Gastrocnemius medialis (tissue), 4 donors: ENCODE data around the gene TMEM200C. TPM values are rescaled to one million over a fixed set of nuclear protein-coding genes. Genes with fewer than 3 reads are reported as not detected.

Source experiments
- ATAC-seq, 2 donors: fragments of 150-250 bp; one replicate each; pipeline ENCODE4 v1.9.1; 2016
- DNase-seq, 2 donors: peaks; one replicate each; pipeline ENCODE4 v3.0.0-alpha.2; 2019
- H3K27ac ChIP-seq, 4 donors: fragments of 200-600 bp; sonication (generic); 1 replicate in 1 of 4; 2 replicates in 3 of 4; pipeline ENCODE4 v1.5.1; 2016 to 2018; ENCODE audit warnings: mild to moderate bottlenecking in 2 of 4, moderate library complexity in 1 of 4
- H3K27me3 ChIP-seq, 3 donors: fragments of 200-600 bp; sonication (generic) in 2 of 3; 1 replicate in 1 of 3; 2 replicates in 2 of 3; pipeline versions ENCODE4 v1.5.1 to v1.6.0; 2016 to 2019; ENCODE audit warnings: mild to moderate bottlenecking in 1 of 3, moderate library complexity in 1 of 3
- H3K36me3 ChIP-seq, 2 donors: fragments of 200-600 bp; sonication (generic) in 1 of 2; one replicate each; pipeline ENCODE4 v1.5.1; 2017 to 2018
- H3K4me1 ChIP-seq, 2 donors: fragments of 200-600 bp; sonication (generic) in 1 of 2; one replicate each; pipeline ENCODE4 v1.5.1; 2016 to 2017; ENCODE audit warnings: mild to moderate bottlenecking in 2 of 2
- H3K4me3 ChIP-seq, 4 donors: fragments of 200-600 bp; sonication (generic) in 3 of 4; 1 replicate in 1 of 4; 2 replicates in 3 of 4; pipeline ENCODE4 v1.5.1; 2016 to 2019; ENCODE audit warnings: mild to moderate bottlenecking in 2 of 4
- H3K9me3 ChIP-seq, 3 donors: fragments of 200-600 bp; sonication (generic) in 2 of 3; 1 replicate in 1 of 3; 2 replicates in 2 of 3; pipeline ENCODE4 v1.5.1; 2016 to 2019
- POLR2A ChIP-seq, 2 donors: fragments of 450-650 bp; IDR thresholded peaks; one replicate each; pipeline ENCODE4 v1.6.1; 2017; ENCODE audit warnings: antibody characterized with exemption in 2 of 2, mild to moderate bottlenecking in 2 of 2, moderate library complexity in 2 of 2
- in situ Hi-C, 4 donors: fragments of 200-750 bp; cut with MboI; loops; one replicate each; pipeline versions ENCODE4 v1.15.0 to v1.8.0; 2017; ENCODE audit warnings: low sequenced_read_pairs in 4 of 4
- intact Hi-C: fragments of 100-400 bp; cut with DNase I; formaldehyde crosslinking; loops from one replicate; pipeline ENCODE4 v1.15.1; 2023; ENCODE audit warnings: low total_unique reads
- total RNA-seq, 4 donors: library from RNA; depleted of rRNA; stranded (reverse); fragments of >200 nt; gene quantifications; one replicate each; pipeline versions ENCODE4 v1.1.0 to v1.2.3, GENCODE V29; 2016
- TF ChIP-seq, protein P1 (sequence below), 5 experiments: fragments of 450-650 bp in 3 of 5; fragments of 200-600 bp in 2 of 5; sonication (generic) in 2 of 5; IDR thresholded peaks in 4 of 5; conservative IDR thresholded peaks in 1 of 5; 1 replicate in 4 of 5; 2 replicates in 1 of 5; pipeline ENCODE4 v1.5.1; 2016 to 2019; ENCODE audit warnings: antibody characterized with exemption in 5 of 5, mild to moderate bottlenecking in 3 of 5, moderate library complexity in 3 of 5

TMEM200C gene
- total RNA-seq, 4 donors from 2014 or later, result 0.07 TPM; not detected in 3

DNA sequence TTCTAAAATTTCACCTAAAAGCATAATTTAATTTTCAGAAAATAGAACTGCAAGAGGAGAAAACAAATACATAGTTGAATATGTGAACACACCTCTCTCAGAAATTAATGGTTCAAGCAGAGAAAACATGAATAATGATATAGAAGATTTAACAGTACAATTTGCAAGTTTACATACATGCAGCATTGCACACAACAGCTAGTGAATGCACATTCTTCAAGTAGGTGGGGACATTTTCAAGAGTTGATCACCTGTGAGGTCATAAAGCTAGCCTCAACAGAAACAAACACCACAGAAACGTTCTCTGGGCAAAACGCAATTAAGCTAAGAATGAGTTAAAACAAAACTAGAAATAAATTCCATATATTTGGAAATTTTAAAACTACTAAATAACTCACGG, 38.1 kb downstream of the TMEM200C start:
- in situ Hi-C loops (no loop called here), intact Hi-C loops (no loop called here)
- no peak overlapping the region for H3K27ac ChIP-seq
- TF ChIP-seq, protein P1, sequence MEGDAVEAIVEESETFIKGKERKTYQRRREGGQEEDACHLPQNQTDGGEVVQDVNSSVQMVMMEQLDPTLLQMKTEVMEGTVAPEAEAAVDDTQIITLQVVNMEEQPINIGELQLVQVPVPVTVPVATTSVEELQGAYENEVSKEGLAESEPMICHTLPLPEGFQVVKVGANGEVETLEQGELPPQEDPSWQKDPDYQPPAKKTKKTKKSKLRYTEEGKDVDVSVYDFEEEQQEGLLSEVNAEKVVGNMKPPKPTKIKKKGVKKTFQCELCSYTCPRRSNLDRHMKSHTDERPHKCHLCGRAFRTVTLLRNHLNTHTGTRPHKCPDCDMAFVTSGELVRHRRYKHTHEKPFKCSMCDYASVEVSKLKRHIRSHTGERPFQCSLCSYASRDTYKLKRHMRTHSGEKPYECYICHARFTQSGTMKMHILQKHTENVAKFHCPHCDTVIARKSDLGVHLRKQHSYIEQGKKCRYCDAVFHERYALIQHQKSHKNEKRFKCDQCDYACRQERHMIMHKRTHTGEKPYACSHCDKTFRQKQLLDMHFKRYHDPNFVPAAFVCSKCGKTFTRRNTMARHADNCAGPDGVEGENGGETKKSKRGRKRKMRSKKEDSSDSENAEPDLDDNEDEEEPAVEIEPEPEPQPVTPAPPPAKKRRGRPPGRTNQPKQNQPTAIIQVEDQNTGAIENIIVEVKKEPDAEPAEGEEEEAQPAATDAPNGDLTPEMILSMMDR (IDR thresholded peaks at IDR 0.05 in 4 of 5, conservative IDR thresholded peaks at IDR 0.05 in 1 of 5), result no peak
- no peak for TF ChIP-seq POLR2A (IDR thresholded peaks at IDR 0.05)
- H3K36me3 ChIP-seq, result no peaks in the 10 kb centered on the region
- H3K4me3 ChIP-seq, result no peak overlapping the region
- H3K27me3 ChIP-seq, result peaks cover 0 to 6% (median 0%) of the 10 kb centered on the region in 3 donors
- DNase-seq (no peak), ATAC-seq (no peak)
- H3K4me1 ChIP-seq, result no peaks in the 10 kb centered on the region
- H3K9me3 ChIP-seq, result no peaks in the 10 kb centered on the region

DNA sequence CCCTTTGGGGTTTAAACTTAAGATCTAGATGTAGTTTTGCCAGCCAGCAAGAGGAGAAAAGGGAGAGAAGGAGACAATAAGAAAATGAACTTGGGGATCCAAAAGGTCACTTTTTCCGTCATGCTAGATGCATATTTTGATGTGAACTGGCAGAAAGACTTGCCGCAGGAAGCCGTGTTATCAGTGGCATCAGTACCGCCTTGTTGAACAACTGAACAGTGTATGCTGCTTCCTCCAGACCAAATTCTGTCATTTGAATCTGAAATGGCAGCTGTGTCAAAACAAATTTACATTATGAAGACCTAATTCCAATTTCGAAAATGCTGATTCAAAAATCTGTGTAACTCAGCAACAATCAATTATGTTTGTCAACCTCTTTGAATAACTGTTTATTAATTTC, 42.1 kb downstream of the TMEM200C start:
- H3K36me3 ChIP-seq, result no peaks in the 10 kb centered on the region
- no peaks in the 10 kb centered on the region for H3K4me1 ChIP-seq
- TF ChIP-seq, protein P1 (IDR thresholded peaks at IDR 0.05 in 4 of 5, conservative IDR thresholded peaks at IDR 0.05 in 1 of 5), result no peak
- TF ChIP-seq POLR2A (IDR thresholded peaks at IDR 0.05), result no peak
- ATAC-seq (no peak), DNase-seq (no peak)
- no peak overlapping the region for H3K4me3 ChIP-seq
- H3K27me3 ChIP-seq, result peaks cover 0 to 6% (median 0%) of the 10 kb centered on the region in 3 donors
- intact Hi-C loops (no loop called here), in situ Hi-C loops (no loop called here)
- no peaks in the 10 kb centered on the region for H3K9me3 ChIP-seq
- H3K27ac ChIP-seq, result no peak overlapping the region

DNA sequence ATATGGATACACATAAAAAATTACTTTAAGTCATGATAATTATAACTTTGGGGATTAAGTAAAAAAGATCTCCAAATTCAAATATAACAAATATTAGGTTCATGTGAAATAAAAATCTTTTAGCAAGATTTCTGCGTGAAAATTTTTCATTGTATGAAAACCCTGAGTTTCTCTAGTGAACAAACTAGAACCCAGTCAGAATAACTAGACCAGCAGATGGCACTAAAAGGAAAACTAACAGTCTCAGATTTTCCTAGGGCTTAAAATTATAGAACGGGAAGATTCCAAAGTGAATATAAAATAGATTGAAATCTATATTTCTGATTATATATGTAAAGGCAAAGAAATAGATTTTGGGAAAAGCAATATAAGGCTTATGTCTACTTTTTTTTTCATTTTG, 43.3 kb downstream of the TMEM200C start:
- ATAC-seq (no peak), DNase-seq (no peak)
- H3K4me3 ChIP-seq, result no peak overlapping the region
- in situ Hi-C loops (no loop called here), intact Hi-C loops (no loop called here)
- H3K27ac ChIP-seq, result no peak overlapping the region
- H3K27me3 ChIP-seq, result peaks cover 0 to 6% (median 0%) of the 10 kb centered on the region in 3 donors
- TF ChIP-seq, protein P1 (IDR thresholded peaks at IDR 0.05 in 4 of 5, conservative IDR thresholded peaks at IDR 0.05 in 1 of 5), result no peak
- no peak for TF ChIP-seq POLR2A (IDR thresholded peaks at IDR 0.05)
- no peaks in the 10 kb centered on the region for H3K36me3 ChIP-seq
- no peaks in the 10 kb centered on the region for H3K4me1 ChIP-seq
- H3K9me3 ChIP-seq, result no peaks in the 10 kb centered on the region

DNA sequence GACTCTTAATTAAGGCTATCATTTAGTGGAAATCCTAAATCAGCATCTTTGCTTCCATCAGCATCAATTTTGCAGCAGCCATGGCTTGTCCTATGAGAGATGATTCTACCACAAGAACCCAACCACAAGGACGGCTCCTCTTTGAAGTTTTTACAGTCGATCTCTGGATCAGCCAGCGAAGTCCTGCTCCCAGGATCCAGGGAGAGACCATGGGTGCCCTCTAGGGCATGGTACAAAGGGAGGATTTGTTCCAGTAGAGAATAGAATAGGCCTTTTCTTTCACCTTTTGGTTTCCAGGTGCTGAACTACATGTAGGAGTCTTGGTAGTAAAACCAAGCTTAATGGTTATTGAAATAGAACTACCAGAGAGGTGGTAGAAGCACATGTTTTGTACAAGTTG, 52.7 kb downstream of the TMEM200C start:
- ATAC-seq (no peak), DNase-seq (no peak)
- H3K27ac ChIP-seq, result no peak overlapping the region
- H3K4me3 ChIP-seq, result no peak overlapping the region
- no peaks in the 10 kb centered on the region for H3K36me3 ChIP-seq
- intact Hi-C loops, result no loop called here
- H3K9me3 ChIP-seq, result no peaks in the 10 kb centered on the region
- TF ChIP-seq, protein P1 (IDR thresholded peaks at IDR 0.05 in 4 of 5, conservative IDR thresholded peaks at IDR 0.05 in 1 of 5), result no peak
- no peak for TF ChIP-seq POLR2A (IDR thresholded peaks at IDR 0.05)
- in situ Hi-C loops, result loop anchor here in 1 of 4 donors (25.0 kb wide), 1 partner anchor 230 kb away; no protein-coding TSS in a partner anchor
- H3K4me1 ChIP-seq, result no peaks in the 10 kb centered on the region
- H3K27me3 ChIP-seq, result no peaks in the 10 kb centered on the region

DNA sequence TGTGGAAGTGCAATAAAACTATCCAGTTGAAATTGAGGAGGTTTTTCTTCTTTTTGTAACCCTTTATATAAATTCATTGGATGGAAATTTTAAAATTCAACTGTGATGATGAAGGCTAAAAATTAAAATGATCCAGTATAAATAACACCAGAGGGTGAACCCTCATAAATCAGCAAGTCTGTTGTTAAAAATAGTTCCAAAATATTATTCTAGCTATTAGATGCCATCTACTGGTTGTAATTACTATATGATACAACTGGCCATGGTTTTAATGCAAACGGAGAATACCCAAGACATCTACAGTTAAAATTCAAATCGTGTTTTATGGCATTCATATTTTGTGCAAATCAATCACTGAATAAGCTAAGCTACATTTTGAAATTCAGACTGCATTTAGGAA, 53.8 kb downstream of the TMEM200C start:
- H3K4me1 ChIP-seq, result no peaks in the 10 kb centered on the region
- no peaks in the 10 kb centered on the region for H3K36me3 ChIP-seq
- DNase-seq (no peak), ATAC-seq (no peak)
- no peak overlapping the region for H3K27ac ChIP-seq
- intact Hi-C loops (no loop called here), in situ Hi-C loops (loop anchor here in 1 of 4 donors (25.0 kb wide), 1 partner anchor 229 kb away; no protein-coding TSS in a partner anchor)
- no peaks in the 10 kb centered on the region for H3K27me3 ChIP-seq
- H3K4me3 ChIP-seq, result no peak overlapping the region
- TF ChIP-seq, protein P1 (IDR thresholded peaks at IDR 0.05 in 4 of 5, conservative IDR thresholded peaks at IDR 0.05 in 1 of 5), result no peak
- TF ChIP-seq POLR2A (IDR thresholded peaks at IDR 0.05), result no peak
- no peaks in the 10 kb centered on the region for H3K9me3 ChIP-seq
